ENCODE measurements around the gene PIGZ. TPM values are rescaled to one million over a fixed set of nuclear protein-coding genes. Genes with fewer than 3 reads are reported as not detected.

Gene PIGZ
- total RNA-seq, 2 donors from 2014 or later, result 0.22 to 0.31 TPM

DNA sequence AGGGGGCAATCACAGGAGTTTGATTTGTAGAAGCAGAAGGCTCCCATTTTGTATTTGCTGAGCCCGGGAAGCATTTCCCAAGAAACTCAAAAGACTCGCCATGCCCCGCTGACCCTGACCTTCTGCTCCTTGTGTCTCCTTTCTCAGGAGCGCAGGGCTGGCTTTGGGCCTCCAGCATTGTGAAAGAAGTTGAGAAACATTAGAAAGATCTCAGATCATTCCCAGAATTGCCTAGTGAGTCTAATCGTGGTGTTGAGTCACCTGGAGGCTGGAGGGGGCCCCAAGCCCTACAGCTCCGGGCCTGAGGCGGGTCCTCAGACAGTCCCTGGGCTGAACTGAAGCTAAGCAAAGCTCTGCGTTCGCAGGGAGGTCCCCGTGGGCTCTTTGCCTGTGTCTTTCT, 10.9 kb upstream of the PIGZ start:
- Mint-ChIP-seq H3K27ac (no peak overlapping the region), H3K4me1 (no peaks in the 10 kb centered on the region), H3K27me3 (ENCODE audit: insufficient read depth) (peaks cover 17% of the 10 kb centered on the region), H3K9me3 (peaks cover 12% of the 10 kb centered on the region), H3K4me3 (no peak overlapping the region), H3K36me3 (ENCODE audit: low read depth) (peaks cover 1% of the 10 kb centered on the region)
- H3K27ac ChIP-seq (ENCODE audit: low read depth, low read length), result no peak overlapping the region
- no peaks in the 10 kb centered on the region for H3K4me1 ChIP-seq (ENCODE audit: control insufficient read depth, insufficient read depth, low read length)
- WGBS, 2 experiments (ENCODE audit: insufficient coverage in 1 of 2, insufficient read length in 1 of 2), result 93 to 94% methylated on average over 9 to 10 of the region's 10 CpGs
- H3K27me3 ChIP-seq (ENCODE audit: control insufficient read depth, insufficient read depth, low read length, poor library complexity, severe bottlenecking), result peaks cover 13% of the 10 kb centered on the region
- peak; percentile 32 for DNase-seq
- no peak overlapping the region for H3K4me3 ChIP-seq (ENCODE audit: low read length)
- TF ChIP-seq CTCF (conservative IDR thresholded peaks at IDR 0.05), result no peak
- peaks cover 13% of the 10 kb centered on the region for H3K9me3 ChIP-seq (ENCODE audit: control insufficient read depth, low read length)
- no peaks in the 10 kb centered on the region for H3K36me3 ChIP-seq (ENCODE audit: control insufficient read depth, insufficient read depth, low read length)
- H3K9ac ChIP-seq (ENCODE audit: extremely low read depth, low read length, poor library complexity, severe bottlenecking), result no peak overlapping the region

- H3K4me3 Mint-ChIP-seq, result no peak overlapping the region
- no peak overlapping the region for H3K27ac ChIP-seq (ENCODE audit: low read depth, low read length)
- H3K27me3 ChIP-seq (ENCODE audit: control insufficient read depth, insufficient read depth, low read length, poor library complexity, severe bottlenecking), result peaks cover 13% of the 10 kb centered on the region
- DNase-seq, result no peak
- no peak for TF ChIP-seq CTCF (conservative IDR thresholded peaks at IDR 0.05)
- H3K9ac ChIP-seq (ENCODE audit: extremely low read depth, low read length, poor library complexity, severe bottlenecking), result no peak overlapping the region
- H3K4me1 ChIP-seq (ENCODE audit: control insufficient read depth, insufficient read depth, low read length), result no peaks in the 10 kb centered on the region
- peaks cover 23% of the 10 kb centered on the region for H3K27me3 Mint-ChIP-seq (ENCODE audit: insufficient read depth)
- no peak overlapping the region for H3K27ac Mint-ChIP-seq
- peaks cover 13% of the 10 kb centered on the region for H3K9me3 Mint-ChIP-seq
- H3K36me3 Mint-ChIP-seq (ENCODE audit: low read depth), result peaks cover 1% of the 10 kb centered on the region
- no peak overlapping the region for H3K4me3 ChIP-seq (ENCODE audit: low read length)
- no peaks in the 10 kb centered on the region for H3K9me3 ChIP-seq (ENCODE audit: control insufficient read depth, low read length)
- no peaks in the 10 kb centered on the region for H3K4me1 Mint-ChIP-seq
- no peaks in the 10 kb centered on the region for H3K36me3 ChIP-seq (ENCODE audit: control insufficient read depth, insufficient read depth, low read length)
- WGBS, 2 experiments (ENCODE audit: insufficient coverage in 1 of 2, insufficient read length in 1 of 2), result 92 to 97% methylated on average over 11 of the region's 11 CpGs
Measured at GRCh38 chr3:196976941-196977340, 8.3 kb upstream of the PIGZ start.

DNA sequence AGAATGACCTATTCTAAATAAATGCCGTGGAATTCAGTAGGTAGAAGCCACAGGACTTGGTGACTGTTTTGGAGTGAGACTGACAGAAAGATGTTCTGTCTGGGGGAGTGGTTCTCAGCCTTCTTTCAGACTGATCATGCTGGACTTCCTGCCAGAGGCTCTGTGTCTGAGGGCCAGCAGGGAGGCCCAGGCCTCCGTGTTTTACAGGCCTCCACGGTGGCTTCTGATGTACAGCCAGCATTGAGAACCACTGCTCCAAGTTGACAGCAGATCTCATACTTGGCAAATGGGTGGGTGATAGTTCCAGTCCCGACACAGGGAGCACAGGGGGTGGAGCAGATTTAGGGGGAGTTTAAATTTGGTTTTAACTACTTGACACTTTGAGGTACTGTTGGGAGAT, 6.7 kb upstream of the PIGZ start:
- no peak for TF ChIP-seq CTCF (conservative IDR thresholded peaks at IDR 0.05)
- H3K4me1 Mint-ChIP-seq, result no peaks in the 10 kb centered on the region
- no peak overlapping the region for H3K4me3 Mint-ChIP-seq
- H3K9me3 Mint-ChIP-seq, result peaks cover 16% of the 10 kb centered on the region
- no peak for DNase-seq
- Histone ChIP-seq H3K9me3 (ENCODE audit: control insufficient read depth, low read length) (peaks cover 8% of the 10 kb centered on the region), H3K27me3 (ENCODE audit: control insufficient read depth, insufficient read depth, low read length, poor library complexity, severe bottlenecking) (peaks cover 26% of the 10 kb centered on the region), H3K27ac (ENCODE audit: low read depth, low read length) (no peak overlapping the region), H3K9ac (ENCODE audit: extremely low read depth, low read length, poor library complexity, severe bottlenecking) (no peak overlapping the region), H3K4me1 (ENCODE audit: control insufficient read depth, insufficient read depth, low read length) (no peaks in the 10 kb centered on the region), H3K36me3 (ENCODE audit: control insufficient read depth, insufficient read depth, low read length) (no peaks in the 10 kb centered on the region), H3K4me3 (ENCODE audit: low read length) (no peak overlapping the region)
- peaks cover 34% of the 10 kb centered on the region for H3K27me3 Mint-ChIP-seq (ENCODE audit: insufficient read depth)
- WGBS, 2 experiments (ENCODE audit: insufficient coverage in 1 of 2, insufficient read length in 1 of 2), result 90 to 97% methylated on average over 3 to 4 of the region's 4 CpGs
- no peak overlapping the region for H3K27ac Mint-ChIP-seq
- H3K36me3 Mint-ChIP-seq (ENCODE audit: low read depth), result no peaks in the 10 kb centered on the region
